GM21390 (cell line): ENCODE data around the gene PLEKHJ1.
A peak's percentile ranks its signal among the peaks of the same experiment; 100 is the strongest.

Experiments
- ATAC-seq: cut with Tn5 transposase; IDR thresholded peaks from one replicate; pipeline ENCODE4 v1.9.1; 2021; ENCODE audit not compliant: unreplicated experiment

Gene PLEKHJ1

DNA sequence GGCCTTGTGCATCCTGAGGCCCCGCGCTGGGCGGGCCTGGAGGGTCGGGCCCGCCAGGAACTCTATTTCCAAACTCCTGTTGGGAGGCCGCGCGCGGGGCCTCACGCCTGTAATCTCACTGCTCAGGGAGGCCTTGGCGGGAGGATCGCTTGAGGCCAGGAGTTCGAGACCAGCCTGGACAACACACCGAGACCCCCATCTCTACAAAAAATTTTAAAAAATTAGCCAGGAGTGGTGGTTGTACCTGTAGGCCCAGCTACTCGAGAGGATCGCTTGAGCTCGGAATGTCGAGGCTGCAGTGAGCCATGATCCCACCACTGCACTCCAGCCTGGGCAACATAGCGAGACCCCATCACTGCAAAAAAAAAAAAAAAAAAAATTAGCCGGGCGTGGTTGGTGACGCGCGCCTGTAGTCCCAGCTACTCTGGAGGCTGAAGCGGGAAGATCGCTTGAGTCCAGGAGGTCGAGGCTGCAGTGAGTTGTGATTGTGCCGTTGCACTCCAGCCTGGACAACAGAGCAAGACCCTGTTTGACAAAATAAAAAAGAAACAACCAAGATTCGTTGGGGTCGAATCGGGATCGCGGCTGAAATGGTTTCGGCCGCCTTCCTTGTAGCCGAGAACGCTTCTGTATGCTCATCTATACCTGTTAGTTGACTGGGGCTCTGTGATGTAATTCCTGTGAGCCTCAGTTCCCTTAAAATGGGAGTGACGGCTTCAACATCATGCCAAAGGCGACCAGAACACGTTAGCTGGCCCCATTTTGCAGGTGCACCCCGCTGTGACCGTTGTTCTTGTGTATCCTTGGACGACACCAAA is 1.1 kb upstream of the PLEKHJ1 start:
- ATAC-seq, result no peak

GRCh38 chr19:2236064-2236313 is 140 bp downstream of the PLEKHJ1 start:
- no peak for ATAC-seq

GRCh38 chr19:2235381-2236063 is 607 bp downstream of the PLEKHJ1 start:
- peak; percentile 13 for ATAC-seq

DNA sequence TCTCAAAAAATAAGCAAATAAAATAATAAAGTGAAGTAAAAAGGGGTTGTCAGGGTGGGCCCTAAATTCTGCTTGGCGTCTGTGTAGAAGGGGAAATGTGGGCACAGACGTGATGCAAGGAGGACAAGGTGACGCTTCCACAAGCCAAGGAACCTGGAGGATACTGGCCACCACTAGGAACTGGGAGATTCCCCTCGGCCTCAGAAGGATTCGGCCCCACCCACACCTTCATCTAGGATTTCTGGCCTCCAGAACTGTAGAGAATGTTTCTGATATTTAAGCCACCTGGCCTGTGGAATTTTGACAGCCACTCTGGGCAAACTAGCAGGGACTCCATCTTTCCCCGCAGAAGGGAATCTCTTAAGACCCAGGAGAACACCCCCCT is 1.1 kb downstream of the PLEKHJ1 start:
- no peak for ATAC-seq

DNA sequence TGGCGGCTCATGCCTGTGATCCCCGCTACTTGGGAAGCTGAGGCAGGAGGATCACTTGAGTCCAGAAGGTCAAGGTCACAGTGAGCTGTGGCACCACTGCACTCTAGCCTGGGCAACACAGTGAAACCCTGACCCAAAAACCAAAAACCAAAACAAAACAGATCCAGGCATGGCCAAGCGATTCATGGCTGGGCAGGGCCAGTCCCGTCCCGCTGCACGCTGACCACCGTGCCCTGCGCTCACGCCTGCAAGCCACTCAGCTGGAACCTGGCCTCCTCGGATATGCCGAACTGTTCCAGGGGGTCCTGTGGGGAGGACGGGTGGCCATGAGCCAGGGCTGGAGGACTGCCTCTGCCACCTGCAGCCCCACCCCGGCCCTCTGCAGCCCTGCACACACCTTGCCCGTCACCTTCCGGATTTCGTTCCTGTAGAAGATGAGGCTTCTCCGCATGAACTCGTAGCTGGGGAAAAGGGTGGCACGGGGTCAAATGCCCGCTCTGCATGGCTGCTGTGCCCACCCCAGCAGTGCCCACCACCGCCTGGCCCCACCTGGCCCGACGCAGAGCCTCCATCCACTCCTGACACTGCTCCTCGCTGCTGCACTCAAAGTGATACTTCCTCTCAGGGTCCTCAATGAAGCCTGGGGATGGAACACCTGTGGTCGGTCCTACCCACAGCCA is 2.4 kb downstream of the PLEKHJ1 start:
- no peak for ATAC-seq

DNA sequence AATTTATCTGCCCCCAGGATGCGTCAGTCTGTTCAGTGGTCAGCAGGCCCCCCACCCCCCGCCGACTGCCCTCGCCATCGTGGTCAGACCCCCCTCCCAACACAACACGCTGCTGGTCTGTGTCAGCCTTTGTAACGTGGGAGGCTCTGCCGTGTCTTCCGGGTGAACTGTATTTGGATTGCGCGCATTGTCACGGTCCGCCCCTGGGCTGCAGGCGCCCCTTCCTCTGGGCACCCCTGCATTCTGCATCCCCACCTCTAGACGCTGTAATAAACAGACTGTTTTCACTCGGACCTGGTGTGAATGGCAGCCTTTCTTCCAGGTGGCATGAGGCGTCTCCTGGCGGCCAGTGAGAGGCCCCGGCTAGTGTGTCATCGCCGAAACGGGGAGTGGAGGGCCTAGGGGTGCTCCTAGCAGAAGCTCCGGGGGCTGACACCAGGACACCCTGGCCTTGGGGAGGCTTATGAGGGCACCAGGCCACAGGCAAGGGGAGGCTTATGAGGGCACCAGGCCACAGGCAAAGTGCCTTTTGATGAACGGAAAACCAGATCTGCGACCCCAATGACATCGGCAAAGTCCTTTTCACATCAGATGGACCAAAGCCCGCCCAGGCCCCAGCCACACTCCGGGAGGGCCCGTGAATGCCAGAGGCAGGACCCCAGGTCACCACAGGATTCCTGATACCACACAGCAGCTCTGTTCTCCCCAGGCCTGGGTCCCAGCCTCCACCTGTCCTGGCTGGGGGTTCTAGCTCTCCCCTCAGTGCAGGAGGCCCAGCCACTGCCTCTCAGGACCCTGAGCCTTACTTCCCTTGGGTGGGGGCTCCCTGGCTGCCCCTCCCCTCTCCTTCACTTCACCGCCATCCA is 3.6 kb downstream of the PLEKHJ1 start:
- ATAC-seq, result no peak

GRCh38 chr19:2231621-2232221 is 4.4 kb downstream of the PLEKHJ1 start:
- ATAC-seq, result no peak

- no peak for ATAC-seq
These were observed 5.2 kb downstream of the PLEKHJ1 start for GRCh38 chr19:2230807-2231533.

- ATAC-seq, result no peak
These were observed 6.0 kb downstream of the PLEKHJ1 start for GRCh38 chr19:2230033-2230531.

DNA sequence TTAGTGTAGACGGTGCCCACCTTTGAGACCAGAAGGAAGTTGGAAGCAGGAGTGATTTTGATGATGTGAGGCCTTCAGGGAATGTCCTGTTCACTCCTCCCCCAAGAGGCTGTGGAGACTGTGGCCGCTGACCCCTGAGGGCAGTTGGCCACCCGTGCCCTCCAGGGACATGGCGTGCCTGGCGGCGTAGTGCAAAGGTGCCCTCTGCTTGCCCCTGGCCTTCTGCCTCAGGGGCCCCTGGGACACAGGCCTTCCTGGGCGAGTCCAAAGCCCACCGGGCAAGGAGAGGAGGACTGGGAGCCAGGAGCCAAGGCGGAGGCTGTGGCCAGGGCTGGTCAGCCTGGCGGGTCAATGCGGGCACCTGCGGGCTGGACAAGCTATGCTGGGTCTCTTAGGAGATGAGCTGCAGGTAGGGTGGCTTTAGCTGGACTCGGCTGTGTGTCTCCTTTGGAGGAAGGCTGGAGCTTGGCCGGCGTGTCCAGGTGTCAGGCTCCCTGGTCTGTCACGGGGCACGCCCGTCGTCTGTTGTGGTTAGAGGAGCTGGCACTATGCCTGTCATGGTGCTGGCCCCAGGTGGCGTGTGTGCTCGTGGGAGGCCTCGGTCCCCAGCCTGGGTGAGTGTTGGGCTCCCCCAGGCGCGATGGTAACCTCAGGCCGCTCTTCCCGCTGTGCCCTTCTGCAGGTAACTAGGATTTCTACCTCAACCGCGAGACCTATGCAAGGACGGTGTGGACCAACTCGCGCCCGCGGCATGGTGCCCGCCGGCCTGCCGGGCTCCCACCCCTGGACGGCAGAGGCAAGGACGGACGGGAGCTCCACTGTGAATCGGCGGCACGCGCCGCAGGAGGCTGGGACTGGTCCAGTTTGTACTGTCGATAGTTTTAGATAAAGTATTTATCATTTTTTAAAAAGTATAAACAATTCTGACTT is 6.8 kb downstream of the PLEKHJ1 start:
- no peak for ATAC-seq

DNA sequence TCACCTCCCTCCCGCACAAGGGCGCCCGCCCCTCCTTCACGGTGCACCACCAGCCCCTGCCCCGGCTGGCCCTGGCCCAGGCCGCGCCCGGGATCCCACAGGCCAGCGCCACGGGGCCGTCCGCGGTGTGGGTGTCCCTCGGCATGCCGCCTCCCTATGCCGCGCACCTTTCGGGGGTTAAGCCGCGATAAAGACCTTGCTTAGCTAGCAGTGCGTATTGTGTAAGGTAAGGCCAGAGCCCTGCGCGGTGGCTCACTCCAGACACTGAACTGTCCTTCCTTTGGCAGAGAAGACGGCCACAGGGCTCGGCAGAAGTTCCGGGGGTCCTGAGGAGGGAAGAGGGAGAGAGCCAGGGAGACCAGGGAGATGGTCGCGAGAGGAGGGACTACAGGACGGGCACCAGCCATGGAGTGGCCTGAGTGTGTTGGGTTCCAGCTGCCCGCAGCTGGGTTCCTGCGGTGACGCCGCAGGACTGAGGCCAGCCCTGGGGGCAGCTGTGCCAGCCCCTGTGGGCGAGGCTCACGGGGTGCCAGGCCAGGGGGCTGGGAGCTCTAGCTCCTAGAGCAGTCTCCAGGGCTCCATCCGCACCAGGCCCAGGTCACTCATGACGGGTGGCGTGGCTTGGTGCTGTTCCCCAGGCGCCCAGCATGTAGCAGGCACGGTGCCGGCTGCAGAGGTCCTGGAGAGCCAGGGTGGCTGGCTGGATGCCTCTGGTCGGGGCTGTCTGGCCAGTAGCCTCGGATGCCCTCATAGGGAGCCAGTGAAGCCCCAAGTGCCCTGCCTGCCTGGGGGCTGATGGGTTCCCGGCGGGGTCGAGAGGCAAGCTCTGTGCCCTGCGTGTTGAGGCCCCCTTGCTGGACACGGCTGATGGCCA is 7.7 kb downstream of the PLEKHJ1 start:
- ATAC-seq, result no peak

GRCh38 chr19:2227415-2228156 is 8.5 kb downstream of the PLEKHJ1 start:
- no peak for ATAC-seq

- ATAC-seq, result no peak
These were observed 9.2 kb downstream of the PLEKHJ1 start for GRCh38 chr19:2226840-2227360.

GRCh38 chr19:2226051-2226839 is 9.9 kb downstream of the PLEKHJ1 start:
- ATAC-seq, result no peak

DNA sequence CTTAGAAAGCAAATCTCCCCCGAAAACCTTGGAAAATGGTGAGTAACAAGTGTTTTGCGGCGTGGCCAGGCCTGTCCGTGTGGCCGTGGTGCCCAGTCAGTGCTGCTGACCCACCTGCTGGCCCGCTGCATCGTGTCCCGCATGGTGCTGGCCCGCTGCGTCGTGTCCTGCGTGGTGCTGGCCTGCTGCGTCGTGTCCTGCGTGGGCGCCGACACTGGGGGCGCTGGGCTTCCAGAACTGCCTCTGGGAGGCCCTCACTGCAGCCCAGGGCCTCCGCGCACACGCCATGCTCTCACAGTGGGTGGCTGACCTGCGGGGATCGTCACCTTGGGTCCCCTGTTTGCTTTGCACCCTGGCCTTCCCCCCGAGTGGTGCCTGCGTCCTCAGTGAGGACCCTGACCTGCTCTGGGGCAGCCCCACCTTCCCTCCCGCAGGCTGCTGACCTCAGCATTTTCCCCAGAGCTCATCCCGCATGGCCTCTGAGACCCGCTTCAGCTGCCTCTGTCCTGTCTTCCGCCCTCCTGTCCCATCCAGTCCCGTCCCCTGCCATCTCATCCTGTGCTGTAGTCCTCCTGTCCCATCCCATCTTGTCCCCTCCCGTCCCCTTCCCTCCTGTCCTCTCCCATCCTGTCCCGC is 10.6 kb downstream of the PLEKHJ1 start:
- no peak for ATAC-seq
